ENCODE results near the gene BDP1.
"Not testable (repeated sequence)": the region's sequence is repeated elsewhere in the genome, so short reads cannot be mapped to it uniquely, and the experiment has no call there.

Gene BDP1

GRCh38 chr5:71421278-71421677 is 34.2 kb upstream of the BDP1 start:
- not testable (repeated sequence) for H3K23ac ChIP-seq (ENCODE audit: low read length); H2BK12ac ChIP-seq (ENCODE audit: low read length); H2AK5ac ChIP-seq (ENCODE audit: low read length); H3K27me3 ChIP-seq (ENCODE audit: insufficient read depth, low read length); H3K4ac ChIP-seq (ENCODE audit: low read depth, low read length); H2BK5ac ChIP-seq (ENCODE audit: low read depth, low read length, poor library complexity); DNase-seq; H3K9me3 ChIP-seq (ENCODE audit: insufficient read depth, low read depth, low read length); H3K9ac ChIP-seq (ENCODE audit: low read length); H2BK120ac ChIP-seq (ENCODE audit: insufficient read depth, low read length, poor library complexity); H3K4me3 ChIP-seq (ENCODE audit: low read depth, low read length); H3K18ac ChIP-seq (ENCODE audit: low read length); H3K79me2 ChIP-seq (ENCODE audit: control insufficient read depth, insufficient read depth, low read length, poor library complexity); H3K14ac ChIP-seq (ENCODE audit: low read length); H4K8ac ChIP-seq (ENCODE audit: low read depth, low read length); H4K91ac ChIP-seq (ENCODE audit: low read depth, low read length); H3K4me2 ChIP-seq (ENCODE audit: low read length); H4K12ac ChIP-seq (ENCODE audit: low read depth, low read length); H3K27ac ChIP-seq (ENCODE audit: low read depth, low read length); H3K79me1 ChIP-seq (ENCODE audit: low read length); H3K4me1 ChIP-seq (ENCODE audit: control insufficient read depth in 1 of 2, insufficient read depth in 2 of 2, low read length in 2 of 2); H2AFZ ChIP-seq (ENCODE audit: insufficient read depth, low read length, poor library complexity); H3K36me3 ChIP-seq (ENCODE audit: control insufficient read depth in 1 of 2, insufficient read depth in 2 of 2, low read length in 2 of 2)
- WGBS (ENCODE audit: extremely low coverage, insufficient coverage, insufficient read length), result no CpG with 5 or more reads among the region's 1 CpG

- not testable (repeated sequence) for H3K4me3 ChIP-seq (ENCODE audit: low read depth, low read length); H3K18ac ChIP-seq (ENCODE audit: low read length); H3K14ac ChIP-seq (ENCODE audit: low read length); H2AK5ac ChIP-seq (ENCODE audit: low read length); H2AFZ ChIP-seq (ENCODE audit: insufficient read depth, low read length, poor library complexity); H3K9ac ChIP-seq (ENCODE audit: low read length); H3K36me3 ChIP-seq (ENCODE audit: control insufficient read depth in 1 of 2, insufficient read depth in 2 of 2, low read length in 2 of 2); H3K4ac ChIP-seq (ENCODE audit: low read depth, low read length); H3K4me1 ChIP-seq (ENCODE audit: control insufficient read depth in 1 of 2, insufficient read depth in 2 of 2, low read length in 2 of 2); H4K8ac ChIP-seq (ENCODE audit: low read depth, low read length); H3K4me2 ChIP-seq (ENCODE audit: low read length); H3K27me3 ChIP-seq (ENCODE audit: insufficient read depth, low read length); H2BK5ac ChIP-seq (ENCODE audit: low read depth, low read length, poor library complexity); H4K91ac ChIP-seq (ENCODE audit: low read depth, low read length); H3K79me2 ChIP-seq (ENCODE audit: control insufficient read depth, insufficient read depth, low read length, poor library complexity); H4K12ac ChIP-seq (ENCODE audit: low read depth, low read length); H3K79me1 ChIP-seq (ENCODE audit: low read length); H2BK12ac ChIP-seq (ENCODE audit: low read length); H3K27ac ChIP-seq (ENCODE audit: low read depth, low read length); H3K23ac ChIP-seq (ENCODE audit: low read length); H2BK120ac ChIP-seq (ENCODE audit: insufficient read depth, low read length, poor library complexity); H3K9me3 ChIP-seq (ENCODE audit: insufficient read depth, low read depth, low read length); DNase-seq
- no CpG with 5 or more reads among the region's 3 CpGs for WGBS (ENCODE audit: extremely low coverage, insufficient coverage, insufficient read length)
Observed at GRCh38 chr5:71423896-71424295, 31.6 kb upstream of the BDP1 start.

GRCh38 chr5:71426686-71427474 is 28.6 kb upstream of the BDP1 start:
- not testable (repeated sequence) for H3K4ac ChIP-seq (ENCODE audit: low read depth, low read length); H3K36me3 ChIP-seq (ENCODE audit: control insufficient read depth in 1 of 2, insufficient read depth in 2 of 2, low read length in 2 of 2); H2AFZ ChIP-seq (ENCODE audit: insufficient read depth, low read length, poor library complexity); H3K18ac ChIP-seq (ENCODE audit: low read length); H2AK5ac ChIP-seq (ENCODE audit: low read length); H4K8ac ChIP-seq (ENCODE audit: low read depth, low read length); H3K79me2 ChIP-seq (ENCODE audit: control insufficient read depth, insufficient read depth, low read length, poor library complexity); H4K12ac ChIP-seq (ENCODE audit: low read depth, low read length); H2BK120ac ChIP-seq (ENCODE audit: insufficient read depth, low read length, poor library complexity); H3K79me1 ChIP-seq (ENCODE audit: low read length); H3K9me3 ChIP-seq (ENCODE audit: insufficient read depth, low read depth, low read length); H3K9ac ChIP-seq (ENCODE audit: low read length); DNase-seq; H2BK12ac ChIP-seq (ENCODE audit: low read length); H2BK5ac ChIP-seq (ENCODE audit: low read depth, low read length, poor library complexity); H3K4me2 ChIP-seq (ENCODE audit: low read length); H3K27ac ChIP-seq (ENCODE audit: low read depth, low read length); H4K91ac ChIP-seq (ENCODE audit: low read depth, low read length); H3K23ac ChIP-seq (ENCODE audit: low read length); H3K4me3 ChIP-seq (ENCODE audit: low read depth, low read length); H3K4me1 ChIP-seq (ENCODE audit: control insufficient read depth in 1 of 2, insufficient read depth in 2 of 2, low read length in 2 of 2); H3K14ac ChIP-seq (ENCODE audit: low read length); H3K27me3 ChIP-seq (ENCODE audit: insufficient read depth, low read length)
- no CpG with 5 or more reads among the region's 2 CpGs for WGBS (ENCODE audit: extremely low coverage, insufficient coverage, insufficient read length)

GRCh38 chr5:71432410-71432809 is 23.0 kb upstream of the BDP1 start:
- H2BK120ac ChIP-seq (ENCODE audit: insufficient read depth, low read length, poor library complexity); H4K12ac ChIP-seq (ENCODE audit: low read depth, low read length); DNase-seq; H3K36me3 ChIP-seq (ENCODE audit: control insufficient read depth in 1 of 2, insufficient read depth in 2 of 2, low read length in 2 of 2); H3K4me2 ChIP-seq (ENCODE audit: low read length); H3K23ac ChIP-seq (ENCODE audit: low read length); H3K79me2 ChIP-seq (ENCODE audit: control insufficient read depth, insufficient read depth, low read length, poor library complexity); H3K27me3 ChIP-seq (ENCODE audit: insufficient read depth, low read length); H3K18ac ChIP-seq (ENCODE audit: low read length); H4K91ac ChIP-seq (ENCODE audit: low read depth, low read length); H3K4me3 ChIP-seq (ENCODE audit: low read depth, low read length); H2BK5ac ChIP-seq (ENCODE audit: low read depth, low read length, poor library complexity); H2AFZ ChIP-seq (ENCODE audit: insufficient read depth, low read length, poor library complexity); H3K9ac ChIP-seq (ENCODE audit: low read length); H2AK5ac ChIP-seq (ENCODE audit: low read length); H3K79me1 ChIP-seq (ENCODE audit: low read length); H3K9me3 ChIP-seq (ENCODE audit: insufficient read depth, low read depth, low read length); H3K27ac ChIP-seq (ENCODE audit: low read depth, low read length); H4K8ac ChIP-seq (ENCODE audit: low read depth, low read length); H3K4ac ChIP-seq (ENCODE audit: low read depth, low read length); H2BK12ac ChIP-seq (ENCODE audit: low read length); H3K4me1 ChIP-seq (ENCODE audit: control insufficient read depth in 1 of 2, insufficient read depth in 2 of 2, low read length in 2 of 2); H3K14ac ChIP-seq (ENCODE audit: low read length): not testable (repeated sequence)
- WGBS (ENCODE audit: extremely low coverage, insufficient coverage, insufficient read length), result no CpG with 5 or more reads among the region's 3 CpGs
